HG02870 (cell line): ENCODE data around the gene ZSCAN9.

ENCODE experiments used
- ATAC-seq: cut with Tn5 transposase; IDR thresholded peaks from one replicate; pipeline ENCODE4 v1.9.1; 2021; ENCODE audit warnings: mild to moderate bottlenecking, moderate library complexity; ENCODE audit not compliant: unreplicated experiment

The ZSCAN9 gene

DNA sequence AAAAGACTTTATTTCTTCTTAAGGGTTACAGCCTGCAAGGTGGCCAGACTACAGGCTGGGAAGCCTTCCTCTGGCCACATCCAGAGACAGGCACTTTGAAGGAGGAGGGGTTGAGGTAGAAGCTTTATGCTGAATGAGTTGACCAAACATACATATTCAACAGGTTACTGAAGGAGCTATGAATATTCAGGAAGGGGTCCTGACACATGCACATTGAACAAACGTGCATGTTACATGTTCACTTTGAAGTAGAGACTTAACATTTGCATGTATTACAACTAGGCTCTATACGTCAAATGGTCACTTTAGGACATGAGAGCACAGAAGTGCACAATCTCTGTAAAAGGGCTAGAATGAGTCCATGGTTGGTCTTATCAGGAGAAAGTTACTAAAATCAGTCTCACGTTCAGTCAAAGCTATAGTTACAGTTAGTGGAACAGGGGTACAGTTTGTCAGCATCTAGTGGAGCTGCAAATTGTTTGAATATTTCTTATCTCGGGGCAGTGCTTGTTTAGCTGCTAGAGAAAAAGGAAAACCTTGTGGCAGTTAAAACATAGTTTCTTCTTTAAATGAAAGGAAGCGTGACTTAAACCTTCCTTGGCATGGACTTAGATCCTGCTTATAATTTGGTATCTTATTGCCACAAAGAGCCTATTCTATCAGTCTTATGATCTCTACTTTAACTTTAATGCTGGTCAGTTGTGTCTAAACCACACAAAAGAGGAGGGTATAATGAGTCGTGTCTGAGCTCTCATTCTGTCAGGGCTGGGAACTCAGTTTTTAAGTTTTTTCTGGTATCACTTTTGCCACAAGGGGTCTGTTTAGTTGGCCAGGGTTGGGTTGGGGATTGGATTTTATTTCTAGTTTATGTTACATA, 4.6 kb upstream of the ZSCAN9 start:
- ATAC-seq = no peak

DNA sequence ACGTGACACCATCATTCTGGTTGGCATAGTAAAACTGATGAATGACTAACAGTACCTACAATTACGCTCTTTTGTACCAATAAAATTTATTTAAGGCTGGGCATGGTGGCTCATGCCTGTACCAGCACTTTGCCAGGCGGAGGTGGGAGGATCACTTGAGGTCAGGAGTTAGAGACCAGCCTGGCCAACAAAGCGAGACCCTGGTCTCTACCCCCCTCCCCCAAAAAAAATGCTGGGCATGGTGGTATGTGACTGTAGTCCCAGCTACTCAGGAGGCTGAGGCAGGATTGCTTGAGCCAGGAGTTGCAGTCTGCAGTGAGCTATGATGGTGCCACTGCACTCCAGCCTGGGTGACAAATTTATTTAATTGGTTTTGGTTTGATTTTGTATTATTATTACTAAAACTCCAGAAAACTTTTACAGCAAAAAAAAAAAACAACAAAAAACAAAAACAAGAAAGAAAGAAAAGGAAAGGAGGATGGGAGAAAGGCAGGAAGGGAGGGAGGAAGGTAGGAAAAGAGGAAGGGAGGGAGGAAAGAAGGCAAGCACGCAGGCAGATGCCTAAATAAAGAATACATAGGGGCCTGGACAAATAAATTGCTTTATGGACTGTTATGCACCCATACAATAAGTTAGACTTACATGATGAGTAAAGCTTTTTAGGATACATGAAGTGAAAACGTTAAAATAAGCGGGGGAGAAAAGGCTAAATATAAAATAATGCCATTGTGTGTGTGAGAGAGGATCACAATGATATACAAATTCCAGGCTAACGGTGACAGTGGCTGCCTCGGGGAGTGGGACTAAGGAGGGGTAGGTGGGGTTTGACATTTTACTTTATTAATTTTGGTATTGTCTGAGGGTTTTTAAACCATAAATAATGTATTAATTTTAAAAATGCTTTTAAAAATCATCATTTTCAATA, 682 bp upstream of the ZSCAN9 start:
- ATAC-seq = no peak

DNA sequence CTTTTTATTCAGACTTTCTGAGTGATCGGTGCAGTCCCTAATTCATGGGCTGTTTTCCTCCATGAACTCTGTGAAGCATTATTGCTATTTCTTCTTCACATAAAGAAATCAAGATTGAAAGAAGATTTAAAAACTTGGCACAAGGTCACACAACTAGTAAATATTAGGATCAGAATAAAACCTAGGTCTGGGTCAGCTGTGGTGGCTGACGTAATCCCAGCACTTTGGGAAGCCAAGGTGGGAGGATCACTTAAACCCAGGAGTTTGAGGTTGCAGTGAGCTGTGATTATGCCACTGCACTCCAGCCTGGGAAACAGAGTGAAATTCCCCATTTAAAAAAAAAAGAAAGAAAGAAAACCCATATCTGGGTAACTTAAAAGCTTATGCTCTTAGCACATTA, 1.4 kb downstream of the ZSCAN9 start:
- no peak for ATAC-seq

DNA sequence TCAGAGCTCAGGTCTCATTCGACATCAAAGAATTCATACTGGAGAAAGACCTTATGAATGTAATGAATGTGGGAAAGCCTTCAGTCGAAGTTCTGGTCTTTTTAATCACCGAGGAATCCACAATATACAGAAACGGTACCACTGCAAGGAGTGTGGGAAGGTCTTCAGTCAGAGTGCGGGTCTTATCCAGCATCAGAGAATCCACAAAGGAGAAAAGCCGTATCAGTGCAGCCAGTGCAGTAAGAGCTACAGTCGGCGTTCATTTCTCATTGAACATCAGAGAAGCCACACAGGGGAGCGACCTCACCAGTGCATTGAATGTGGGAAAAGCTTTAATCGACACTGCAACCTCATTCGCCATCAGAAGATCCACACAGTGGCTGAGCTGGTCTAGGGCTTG, 7.7 kb downstream of the ZSCAN9 start:
- ATAC-seq = no peak

DNA sequence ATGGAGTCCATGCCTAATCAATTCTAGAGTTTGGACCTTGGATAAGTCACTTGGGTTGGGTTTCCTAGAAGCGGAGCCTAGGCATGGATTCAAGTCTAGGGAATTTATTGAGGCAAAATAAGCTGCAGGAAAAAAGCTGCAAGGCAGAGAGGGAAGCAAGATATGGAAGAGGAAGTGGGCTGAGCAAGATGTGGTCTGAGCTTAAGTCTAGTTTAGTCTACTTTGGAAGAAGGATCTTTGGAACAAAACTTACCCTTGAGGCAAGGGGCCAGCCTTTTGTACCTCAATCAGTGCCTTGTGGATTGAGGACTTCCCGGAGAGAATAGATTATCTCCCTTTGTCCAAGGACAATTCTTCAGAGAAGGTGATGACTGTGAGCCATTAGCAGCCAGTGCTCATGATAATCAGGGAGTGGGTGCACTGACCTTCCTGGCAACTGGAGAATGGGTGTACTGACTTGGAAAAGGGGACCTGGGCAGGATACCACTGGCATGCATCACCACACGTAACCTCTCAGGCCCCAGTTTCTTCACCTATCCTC, 10.9 kb downstream of the ZSCAN9 start:
- ATAC-seq = no peak

DNA sequence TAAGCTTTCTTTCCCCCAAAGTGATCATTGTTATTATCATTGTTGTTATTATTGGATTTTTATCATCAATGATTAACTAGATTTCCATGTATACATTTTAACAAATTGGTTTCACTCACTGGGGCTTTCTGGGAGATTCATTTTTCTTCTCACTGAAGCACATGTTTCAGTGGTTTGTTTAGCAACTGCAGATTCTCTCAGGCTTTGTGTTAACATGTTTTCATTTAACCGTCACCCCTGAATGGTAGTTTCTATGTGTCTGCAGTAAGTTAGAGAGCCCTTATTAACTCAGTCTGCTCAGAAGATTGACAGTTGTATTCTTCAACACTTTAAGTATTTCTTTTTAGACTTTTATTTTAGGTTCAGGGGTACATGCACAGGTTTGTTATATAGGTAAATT, 14.6 kb downstream of the ZSCAN9 start:
- peak; percentile 72 for ATAC-seq

DNA sequence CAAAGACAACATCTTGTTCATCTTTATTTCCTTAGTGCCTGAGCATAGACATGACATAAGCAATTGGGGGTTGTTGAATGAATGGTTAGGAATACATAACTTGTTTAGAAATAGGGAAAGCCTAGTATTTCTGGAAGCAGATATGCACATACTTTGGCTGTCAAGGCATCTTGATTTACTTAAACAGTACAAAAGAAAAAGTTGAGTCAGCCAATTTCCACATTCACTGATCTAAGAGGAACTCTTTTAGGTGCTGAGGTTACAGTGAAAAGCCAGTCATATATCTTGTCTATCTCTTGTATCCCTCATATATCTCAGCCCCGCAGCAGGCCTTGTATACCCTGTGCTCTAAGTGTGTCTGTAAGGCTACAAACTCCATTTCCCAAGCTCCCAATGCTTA, 15.4 kb downstream of the ZSCAN9 start:
- no peak for ATAC-seq

DNA sequence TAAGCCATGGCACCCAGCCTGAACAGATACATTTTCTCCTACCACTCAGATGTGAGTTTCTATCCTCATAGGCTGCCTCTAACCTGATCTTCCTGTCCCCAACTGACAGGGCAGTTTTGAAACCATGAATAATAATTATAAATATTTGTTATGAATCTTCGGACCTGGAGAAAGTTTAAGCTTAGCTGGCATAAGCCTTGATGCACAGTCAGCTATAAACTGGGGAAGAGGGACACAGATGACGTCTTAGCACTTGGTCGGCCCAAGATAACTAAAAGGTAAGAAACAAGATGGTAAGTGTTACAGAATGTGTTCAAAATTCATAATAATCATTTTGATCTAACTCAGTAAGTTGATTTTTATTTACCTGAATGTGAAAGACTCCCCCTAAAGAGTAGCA, 18.9 kb downstream of the ZSCAN9 start:
- ATAC-seq = no peak

DNA sequence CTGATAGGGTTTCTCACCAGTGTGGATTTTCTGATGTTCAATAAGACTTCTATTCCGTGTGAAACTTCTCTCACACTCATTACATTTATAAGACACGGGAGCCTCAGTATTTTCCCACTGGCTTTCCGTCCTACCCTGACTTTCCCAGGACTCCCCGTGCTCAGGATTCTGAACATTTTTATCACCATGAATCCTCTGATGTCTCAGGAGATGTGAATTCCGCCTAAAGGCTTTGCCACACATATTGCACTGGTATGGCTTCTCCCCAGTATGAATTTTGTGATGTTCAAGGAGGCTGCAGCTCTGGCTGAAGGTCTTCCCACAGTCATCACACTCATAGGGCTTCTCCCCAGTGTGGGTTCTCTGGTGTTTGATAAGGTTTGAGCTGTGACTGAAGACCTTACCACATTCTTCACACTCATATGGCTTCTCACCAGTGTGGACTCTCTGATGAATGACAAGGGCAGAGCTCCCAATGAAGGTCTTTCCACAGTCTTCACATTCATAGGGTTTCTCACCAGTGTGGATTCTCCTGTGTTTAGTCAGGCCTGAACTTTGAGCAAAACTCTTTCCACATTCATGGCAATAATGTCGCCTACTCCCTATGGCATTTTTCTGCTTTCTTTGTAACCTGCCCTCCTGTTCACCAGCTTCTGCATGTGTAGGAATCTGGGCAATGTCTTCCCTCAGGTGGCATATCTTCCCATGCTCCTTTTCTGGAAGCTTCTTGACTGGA, 20.3 kb downstream of the ZSCAN9 start:
- ATAC-seq = no peak

DNA sequence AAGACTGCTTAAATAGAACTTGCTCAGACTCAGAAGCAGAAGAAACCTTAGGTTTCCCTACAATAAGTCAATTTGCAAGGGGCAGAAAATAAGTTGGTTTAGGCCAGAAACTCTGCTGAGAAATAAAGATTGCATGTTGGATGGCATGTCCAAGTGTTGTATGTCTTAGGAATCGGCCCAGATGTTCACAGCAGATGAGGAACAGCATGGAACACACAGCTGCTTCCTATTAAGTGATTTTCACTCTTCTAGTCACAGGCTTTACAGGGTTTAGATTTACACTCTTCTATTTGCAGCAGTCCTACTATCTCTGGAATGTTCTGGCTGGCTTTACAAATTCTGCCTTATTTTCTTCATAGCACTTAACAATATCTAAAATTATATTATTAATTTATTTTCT, 23.8 kb downstream of the ZSCAN9 start:
- ATAC-seq = no peak

DNA sequence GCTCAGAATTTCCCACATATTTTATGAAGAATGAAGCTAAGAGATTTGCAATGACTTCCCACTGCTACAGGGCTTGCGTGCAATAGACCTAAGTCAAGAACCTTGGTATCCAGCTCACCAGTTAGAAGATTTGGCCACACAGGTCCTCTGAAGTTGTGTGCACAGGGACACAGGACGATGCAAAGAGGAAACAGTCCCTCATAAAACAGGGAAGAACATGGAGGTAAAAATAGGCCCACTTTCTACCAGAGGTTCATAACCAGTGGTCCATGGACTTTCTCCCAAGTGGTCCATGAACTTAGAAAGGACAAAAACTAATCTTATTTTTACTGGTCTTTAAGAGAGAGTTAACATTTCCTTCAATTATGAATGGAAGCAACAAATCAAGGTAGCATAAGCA, 25.7 kb downstream of the ZSCAN9 start:
- no peak for ATAC-seq

DNA sequence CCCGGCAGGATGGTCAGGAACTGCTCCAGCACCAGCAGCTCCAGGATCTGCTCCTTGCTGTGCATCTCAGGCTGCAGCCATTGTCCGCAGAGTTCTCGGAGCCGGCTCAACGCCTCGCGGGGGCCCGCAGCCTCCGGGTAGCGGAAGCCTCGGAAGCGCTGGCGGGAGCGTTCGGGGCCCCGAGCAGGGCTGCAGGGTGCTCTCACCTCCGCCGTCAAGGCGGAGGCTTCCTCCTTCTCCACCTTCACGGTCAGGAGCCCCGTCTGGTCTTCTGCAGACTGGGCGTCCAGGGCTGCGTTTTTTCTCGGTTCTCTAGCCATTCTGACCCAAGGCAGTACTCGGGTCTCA, 26.6 kb downstream of the ZSCAN9 start:
- peak; percentile 39 for ATAC-seq

DNA sequence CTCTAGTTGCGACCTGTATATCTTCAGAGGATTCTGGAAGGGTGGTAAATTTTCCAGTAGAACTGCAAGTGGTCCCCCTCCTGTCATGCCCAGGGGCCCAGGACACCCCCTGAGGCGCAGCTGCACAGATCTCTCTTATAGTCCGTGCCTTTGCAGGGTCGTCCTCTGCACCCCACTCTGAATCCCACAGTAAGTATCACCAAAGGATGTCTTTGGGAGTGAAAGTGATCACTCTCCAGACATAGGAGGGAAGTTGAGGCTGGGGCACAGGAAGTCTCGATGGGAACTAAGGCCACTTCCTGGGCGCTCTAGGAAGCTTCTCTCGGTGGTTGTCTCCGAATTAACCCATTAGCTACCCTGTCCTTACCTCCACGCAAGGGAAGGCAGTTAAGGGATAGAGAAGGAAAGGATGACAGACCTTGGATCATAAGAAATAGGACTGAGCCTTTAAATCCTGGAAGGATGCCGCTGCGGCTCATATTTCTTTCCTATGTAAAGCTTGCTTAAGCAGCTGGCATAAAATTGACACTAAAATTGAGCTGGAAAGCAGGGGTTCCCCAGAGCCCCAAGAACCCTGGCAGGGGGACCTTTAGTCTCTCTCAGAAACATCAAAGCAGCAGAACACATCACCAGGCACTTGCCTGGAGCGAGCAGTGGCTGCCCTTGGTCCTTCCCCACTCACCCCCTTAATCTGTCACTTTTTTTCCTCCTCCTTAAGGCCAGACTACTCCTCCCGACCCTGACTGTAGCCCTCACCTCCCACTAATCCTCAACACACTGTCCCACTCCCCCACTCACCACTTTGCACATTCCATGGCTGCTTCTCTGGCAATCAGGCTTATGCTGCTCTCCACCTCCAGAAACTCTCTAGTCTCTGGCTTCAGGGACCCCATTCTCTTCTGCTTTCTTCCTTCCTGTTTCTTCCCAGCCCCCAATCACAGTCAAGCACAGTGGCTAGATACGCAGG, 27.2 kb downstream of the ZSCAN9 start, which contains the start of gene ZKSCAN4:
TSS of gene ZKSCAN4 (minus strand) at position 261 of the 967 bp plus-strand sequence. CDS start 289 bp downstream, outside the sequence.
- ATAC-seq = peak; percentile 78

DNA sequence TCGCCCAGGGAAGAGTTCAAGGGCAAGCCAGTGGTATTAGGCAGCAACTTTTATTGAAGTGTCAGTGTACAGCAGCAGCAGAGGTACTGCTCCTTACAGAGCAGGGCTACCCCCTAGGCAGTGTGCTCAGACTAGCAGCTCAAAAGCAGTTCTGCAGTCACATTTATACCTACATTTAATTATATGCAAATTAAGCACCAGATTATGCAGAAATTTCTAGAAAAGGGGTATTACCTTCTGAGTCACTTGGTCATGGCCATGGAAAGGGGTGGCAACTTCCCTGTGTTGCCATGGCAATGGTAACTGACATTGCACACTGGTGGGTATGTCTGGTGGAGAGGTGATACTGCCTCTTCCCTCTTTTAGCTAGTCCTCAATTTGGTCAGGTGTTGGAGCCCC, 29.0 kb downstream of the ZSCAN9 start:
- ATAC-seq = no peak

DNA sequence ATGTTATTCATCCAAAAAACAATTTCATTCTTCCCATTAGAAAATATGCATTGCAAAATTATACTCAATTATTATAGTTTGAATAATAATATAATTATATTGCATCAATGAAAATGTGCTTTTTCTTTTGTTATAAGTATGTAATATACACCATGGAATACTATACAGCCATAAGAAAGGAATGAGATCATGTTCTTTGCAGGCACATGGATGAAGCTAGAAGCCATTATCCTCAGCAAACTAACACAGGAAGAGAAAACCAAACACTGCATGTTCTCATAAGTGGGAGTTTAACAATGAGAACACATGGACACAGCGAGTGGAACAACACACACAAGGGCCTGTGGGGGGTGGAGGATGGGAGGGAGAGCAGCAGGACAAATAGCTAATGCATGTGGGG, 32.0 kb downstream of the ZSCAN9 start:
- ATAC-seq = no peak

DNA sequence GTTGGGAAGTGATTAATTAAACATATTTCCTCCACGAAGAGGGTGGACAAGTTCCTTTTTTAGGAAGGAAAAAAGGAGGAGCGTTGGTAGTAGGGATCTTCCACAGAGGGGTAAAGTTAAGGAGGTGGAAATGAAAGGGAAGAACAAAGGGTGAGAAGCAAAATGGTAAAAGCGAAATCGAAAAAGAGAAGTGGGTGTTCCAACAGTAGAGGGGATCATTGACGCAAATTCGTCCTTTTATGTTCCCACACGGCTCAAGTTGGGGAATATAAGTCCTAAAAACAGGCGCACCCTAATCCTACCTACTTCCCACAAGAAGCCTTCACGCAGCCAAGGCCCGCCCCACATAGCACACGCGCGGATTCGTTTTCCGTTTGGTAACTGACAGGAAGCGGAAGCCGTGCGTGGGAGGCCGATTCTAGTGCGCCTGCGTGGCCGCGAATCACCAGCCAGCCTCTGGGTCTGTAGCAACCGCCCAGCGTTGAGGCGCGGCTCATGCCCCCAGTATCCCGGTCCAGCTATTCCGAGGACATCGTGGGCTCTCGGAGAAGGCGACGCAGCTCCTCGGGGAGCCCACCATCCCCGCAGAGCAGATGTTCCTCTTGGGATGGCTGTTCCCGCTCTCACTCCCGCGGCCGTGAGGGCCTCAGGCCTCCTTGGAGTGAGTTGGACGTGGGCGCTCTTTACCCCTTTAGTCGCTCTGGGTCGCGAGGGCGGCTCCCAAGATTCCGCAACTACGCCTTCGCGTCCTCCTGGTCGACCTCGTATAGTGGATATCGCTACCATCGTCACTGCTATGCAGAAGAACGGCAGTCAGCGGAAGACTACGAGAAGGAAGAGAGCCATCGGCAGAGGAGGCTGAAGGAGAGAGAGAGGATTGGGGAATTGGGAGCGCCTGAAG, 34.1 kb downstream of the ZSCAN9 start, which contains the start of gene NKAPL:
TSS of gene NKAPL (plus strand) at position 421 of the 901 bp plus-strand sequence. CDS start at position 496, 75 bp downstream.
- ATAC-seq = no peak

DNA sequence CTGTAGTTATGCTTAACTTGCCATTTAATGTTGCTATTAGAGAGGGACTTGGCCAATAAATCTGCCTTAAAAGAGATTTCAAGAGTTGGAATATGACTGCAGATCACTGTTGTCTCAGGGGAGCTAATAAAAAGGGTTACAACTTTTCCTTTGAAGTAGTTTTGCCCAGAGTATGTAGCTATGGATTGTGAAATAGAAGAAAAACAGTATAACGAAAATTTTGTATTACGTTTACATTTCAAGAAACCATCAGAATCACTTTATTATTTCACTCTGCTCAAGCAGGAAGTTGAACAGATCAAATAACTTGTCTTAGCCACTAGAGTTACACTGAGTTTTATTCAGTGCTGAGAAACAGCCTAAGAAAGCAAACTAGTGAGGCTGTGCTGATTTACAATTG, 38.8 kb downstream of the ZSCAN9 start:
- ATAC-seq = no peak

DNA sequence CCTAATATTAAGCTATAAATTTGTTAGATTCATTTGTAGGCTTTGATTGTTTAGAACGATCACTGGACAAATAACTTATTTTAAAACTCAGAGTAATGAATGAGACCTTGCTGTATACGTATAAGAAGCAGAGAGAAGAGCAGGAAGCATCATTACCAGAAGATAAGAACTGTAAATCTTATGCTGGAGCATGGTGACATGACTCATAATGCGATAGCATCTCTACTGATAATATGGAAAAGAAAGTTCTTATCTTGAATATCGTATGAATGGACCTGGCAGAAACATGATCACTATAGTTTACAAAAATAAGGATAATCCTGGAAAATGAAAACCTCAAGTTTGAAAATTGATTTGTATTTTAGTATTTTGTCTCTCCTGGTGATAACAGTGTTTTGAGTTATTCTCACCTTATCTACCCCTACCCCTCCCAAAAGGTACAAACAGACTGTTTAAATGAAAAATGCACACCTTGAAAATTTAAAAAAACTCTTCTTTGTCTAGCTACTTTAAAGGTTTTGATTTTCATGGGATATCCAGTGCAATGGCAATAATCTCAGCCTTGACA, 39.8 kb downstream of the ZSCAN9 start:
- no peak for ATAC-seq
